ENCODE results near the gene SELENOW.
"Not testable (repeated sequence)": the region's sequence is repeated elsewhere in the genome, so short reads cannot be mapped to it uniquely, and the experiment has no call there.

SELENOW gene

GRCh38 chr19:47758443-47758804, 20.1 kb upstream of the SELENOW start:
- Histone ChIP-seq H3K4me3 (ENCODE audit: low read depth in 1 of 2, low read length in 2 of 2) (no peak overlapping the region), H3K27ac (ENCODE audit: low read depth, low read length) (no peak overlapping the region), H3K36me3 (ENCODE audit: insufficient read depth, low read length) (peaks cover 47% of the 10 kb centered on the region), H3K9me3 (ENCODE audit: low read length) (no peaks in the 10 kb centered on the region), H3K4me1 (ENCODE audit: insufficient read depth, low read length) (no peaks in the 10 kb centered on the region), H3K27me3 (ENCODE audit: control insufficient read depth in 1 of 2, insufficient read depth in 2 of 2, low read length in 2 of 2) (no peaks in the 10 kb centered on the region), H3K9ac (ENCODE audit: low read length) (no peak overlapping the region)

GRCh38 chr19:47760632-47760999, 17.9 kb upstream of the SELENOW start:
- no peak overlapping the region for H3K9ac ChIP-seq (ENCODE audit: low read length)
- H3K27me3 ChIP-seq (ENCODE audit: control insufficient read depth in 1 of 2, insufficient read depth in 2 of 2, low read length in 2 of 2), result no peaks in the 10 kb centered on the region
- H3K36me3 ChIP-seq (ENCODE audit: insufficient read depth, low read length), result peaks cover 37% of the 10 kb centered on the region
- no peaks in the 10 kb centered on the region for H3K4me1 ChIP-seq (ENCODE audit: insufficient read depth, low read length)
- H3K9me3 ChIP-seq (ENCODE audit: low read length), result no peaks in the 10 kb centered on the region
- H3K4me3 ChIP-seq (ENCODE audit: low read depth in 1 of 2, low read length in 2 of 2), result no peak overlapping the region
- H3K27ac ChIP-seq (ENCODE audit: low read depth, low read length), result no peak overlapping the region

GRCh38 chr19:47761566-47761965, 16.9 kb upstream of the SELENOW start:
- no peaks in the 10 kb centered on the region for H3K27me3 ChIP-seq (ENCODE audit: control insufficient read depth in 1 of 2, insufficient read depth in 2 of 2, low read length in 2 of 2)
- no peak overlapping the region for H3K4me3 ChIP-seq (ENCODE audit: low read depth in 1 of 2, low read length in 2 of 2)

GRCh38 chr19:47762151-47762550, 16.4 kb upstream of the SELENOW start:
- H3K4me3 ChIP-seq (ENCODE audit: low read depth in 1 of 2, low read length in 2 of 2), result no peak overlapping the region
- no peaks in the 10 kb centered on the region for H3K27me3 ChIP-seq (ENCODE audit: control insufficient read depth in 1 of 2, insufficient read depth in 2 of 2, low read length in 2 of 2)
- peaks cover 22% of the 10 kb centered on the region for H3K36me3 ChIP-seq (ENCODE audit: insufficient read depth, low read length)
- H3K9ac ChIP-seq (ENCODE audit: low read length), result no peak overlapping the region
- no peak overlapping the region for H3K27ac ChIP-seq (ENCODE audit: low read depth, low read length)
- no peaks in the 10 kb centered on the region for H3K9me3 ChIP-seq (ENCODE audit: low read length)
- no peaks in the 10 kb centered on the region for H3K4me1 ChIP-seq (ENCODE audit: insufficient read depth, low read length)

More at GRCh38 chr19:47761566-47761965, 16.9 kb upstream of the SELENOW start:
- H3K4me1 ChIP-seq (ENCODE audit: insufficient read depth, low read length), result no peaks in the 10 kb centered on the region
- no peak overlapping the region for H3K9ac ChIP-seq (ENCODE audit: low read length)
- no peaks in the 10 kb centered on the region for H3K9me3 ChIP-seq (ENCODE audit: low read length)
- no peak overlapping the region for H3K27ac ChIP-seq (ENCODE audit: low read depth, low read length)
- peaks cover 27% of the 10 kb centered on the region for H3K36me3 ChIP-seq (ENCODE audit: insufficient read depth, low read length)

GRCh38 chr19:47762615-47763308, 15.7 kb upstream of the SELENOW start:
- no peaks in the 10 kb centered on the region for H3K4me1 ChIP-seq (ENCODE audit: insufficient read depth, low read length)
- H3K9me3 ChIP-seq (ENCODE audit: low read length), result no peaks in the 10 kb centered on the region
- no peak overlapping the region for H3K4me3 ChIP-seq (ENCODE audit: low read depth in 1 of 2, low read length in 2 of 2)
- H3K36me3 ChIP-seq (ENCODE audit: insufficient read depth, low read length), result peaks cover 16% of the 10 kb centered on the region
- no peak overlapping the region for H3K9ac ChIP-seq (ENCODE audit: low read length)
- no peak overlapping the region for H3K27ac ChIP-seq (ENCODE audit: low read depth, low read length)
- no peaks in the 10 kb centered on the region for H3K27me3 ChIP-seq (ENCODE audit: control insufficient read depth in 1 of 2, insufficient read depth in 2 of 2, low read length in 2 of 2)

- H3K4me1 ChIP-seq (ENCODE audit: insufficient read depth, low read length); H3K27ac ChIP-seq (ENCODE audit: low read depth, low read length); H3K4me3 ChIP-seq (ENCODE audit: low read depth in 1 of 2, low read length in 2 of 2); H3K9ac ChIP-seq (ENCODE audit: low read length); H3K9me3 ChIP-seq (ENCODE audit: low read length); H3K27me3 ChIP-seq (ENCODE audit: control insufficient read depth in 1 of 2, insufficient read depth in 2 of 2, low read length in 2 of 2); H3K36me3 ChIP-seq (ENCODE audit: insufficient read depth, low read length): not testable (repeated sequence)
Measured at GRCh38 chr19:47764705-47765104, 13.8 kb upstream of the SELENOW start.

- Histone ChIP-seq H3K4me3 (ENCODE audit: low read depth in 1 of 2, low read length in 2 of 2) (no peak overlapping the region), H3K36me3 (ENCODE audit: insufficient read depth, low read length) (no peaks in the 10 kb centered on the region), H3K27me3 (ENCODE audit: control insufficient read depth in 1 of 2, insufficient read depth in 2 of 2, low read length in 2 of 2) (no peaks in the 10 kb centered on the region), H3K4me1 (ENCODE audit: insufficient read depth, low read length) (no peaks in the 10 kb centered on the region), H3K9me3 (ENCODE audit: low read length) (no peaks in the 10 kb centered on the region), H3K27ac (ENCODE audit: low read depth, low read length) (no peak overlapping the region), H3K9ac (ENCODE audit: low read length) (no peak overlapping the region)
Measured at GRCh38 chr19:47765523-47766358, 12.8 kb upstream of the SELENOW start.

- Histone ChIP-seq H3K27ac (ENCODE audit: low read depth, low read length) (no peak overlapping the region), H3K9me3 (ENCODE audit: low read length) (no peaks in the 10 kb centered on the region), H3K4me1 (ENCODE audit: insufficient read depth, low read length) (no peaks in the 10 kb centered on the region), H3K27me3 (ENCODE audit: control insufficient read depth in 1 of 2, insufficient read depth in 2 of 2, low read length in 2 of 2) (no peaks in the 10 kb centered on the region), H3K4me3 (ENCODE audit: low read depth in 1 of 2, low read length in 2 of 2) (no peak overlapping the region), H3K9ac (ENCODE audit: low read length) (no peak overlapping the region), H3K36me3 (ENCODE audit: insufficient read depth, low read length) (no peaks in the 10 kb centered on the region)
Measured at GRCh38 chr19:47766359-47766620, 12.2 kb upstream of the SELENOW start.

- no peaks in the 10 kb centered on the region for H3K9me3 ChIP-seq (ENCODE audit: low read length)
- H3K4me1 ChIP-seq (ENCODE audit: insufficient read depth, low read length), result no peaks in the 10 kb centered on the region
- no peaks in the 10 kb centered on the region for H3K36me3 ChIP-seq (ENCODE audit: insufficient read depth, low read length)
- no peaks in the 10 kb centered on the region for H3K27me3 ChIP-seq (ENCODE audit: control insufficient read depth in 1 of 2, insufficient read depth in 2 of 2, low read length in 2 of 2)
- no peak overlapping the region for H3K4me3 ChIP-seq (ENCODE audit: low read depth in 1 of 2, low read length in 2 of 2)
- no peak overlapping the region for H3K9ac ChIP-seq (ENCODE audit: low read length)
- H3K27ac ChIP-seq (ENCODE audit: low read depth, low read length), result no peak overlapping the region
Measured at GRCh38 chr19:47766670-47767069, 11.8 kb upstream of the SELENOW start.

GRCh38 chr19:47767349-47767748, 11.2 kb upstream of the SELENOW start:
- Histone ChIP-seq H3K9me3 (ENCODE audit: low read length) (no peaks in the 10 kb centered on the region), H3K27me3 (ENCODE audit: control insufficient read depth in 1 of 2, insufficient read depth in 2 of 2, low read length in 2 of 2) (no peaks in the 10 kb centered on the region), H3K9ac (ENCODE audit: low read length) (no peak overlapping the region), H3K4me1 (ENCODE audit: insufficient read depth, low read length) (no peaks in the 10 kb centered on the region), H3K27ac (ENCODE audit: low read depth, low read length) (no peak overlapping the region), H3K4me3 (ENCODE audit: low read depth in 1 of 2, low read length in 2 of 2) (no peak overlapping the region), H3K36me3 (ENCODE audit: insufficient read depth, low read length) (no peaks in the 10 kb centered on the region)

- H3K27me3 ChIP-seq (ENCODE audit: control insufficient read depth in 1 of 2, insufficient read depth in 2 of 2, low read length in 2 of 2), result no peaks in the 10 kb centered on the region
- no peak overlapping the region for H3K27ac ChIP-seq (ENCODE audit: low read depth, low read length)
- H3K36me3 ChIP-seq (ENCODE audit: insufficient read depth, low read length), result no peaks in the 10 kb centered on the region
- H3K4me1 ChIP-seq (ENCODE audit: insufficient read depth, low read length), result no peaks in the 10 kb centered on the region
- no peak overlapping the region for H3K9ac ChIP-seq (ENCODE audit: low read length)
- H3K4me3 ChIP-seq (ENCODE audit: low read depth in 1 of 2, low read length in 2 of 2), result no peak overlapping the region
- H3K9me3 ChIP-seq (ENCODE audit: low read length), result no peaks in the 10 kb centered on the region
Measured at GRCh38 chr19:47768604-47769003, 9.9 kb upstream of the SELENOW start.

GRCh38 chr19:47769534-47769933, 9.0 kb upstream of the SELENOW start:
- Histone ChIP-seq H3K9me3 (ENCODE audit: low read length) (no peaks in the 10 kb centered on the region), H3K36me3 (ENCODE audit: insufficient read depth, low read length) (no peaks in the 10 kb centered on the region), H3K4me1 (ENCODE audit: insufficient read depth, low read length) (no peaks in the 10 kb centered on the region), H3K4me3 (ENCODE audit: low read depth in 1 of 2, low read length in 2 of 2) (no peak overlapping the region), H3K9ac (ENCODE audit: low read length) (no peak overlapping the region), H3K27me3 (ENCODE audit: control insufficient read depth in 1 of 2, insufficient read depth in 2 of 2, low read length in 2 of 2) (no peaks in the 10 kb centered on the region), H3K27ac (ENCODE audit: low read depth, low read length) (no peak overlapping the region)
